ENCODE data around the gene MARK2. TPM values are rescaled to one million over a fixed set of nuclear protein-coding genes. Genes with fewer than 3 reads are reported as not detected.
A peak's percentile ranks its signal among the peaks of the same experiment; 100 is the strongest.

Gene MARK2
- total RNA-seq, 2 experiments from 2014 or later = 18.4 to 21.0 TPM

- peak; percentile 73 for ATAC-seq (ENCODE audit: poor library complexity)
- H3K4me1 ChIP-seq (ENCODE audit: insufficient read depth, low read length) = peaks cover 45% of the 10 kb centered on the region
- POLR2A ChIA-PET = interaction anchor here (0.7 to 2.9 kb wide), 4 partner anchors 28 to 78 kb away, joined by 3 to 13 read pairs (median 6); partner anchors contain the start of gene MARK2
These were observed 78.2 kb downstream of the MARK2 start, which contains the start of gene RCOR2 for GRCh38 chr11:63916837-63917691. Gene RCOR2 (minus strand): TSS chr11:63917164. CDS start chr11:63916456, 708 bp downstream.

GRCh38 chr11:63917692-63918506 is 79.0 kb downstream of the MARK2 start:
- Mint-ChIP-seq H3K4me3 (peak overlapping the region; percentile 48), H3K9me3 (no peaks in the 10 kb centered on the region), H3K27me3 (no peaks in the 10 kb centered on the region), H3K36me3 (ENCODE audit: low read depth) (no peaks in the 10 kb centered on the region), H3K27ac (no peak overlapping the region), H3K4me1 (ENCODE audit: low read depth) (peaks cover 16% of the 10 kb centered on the region)
- peaks cover 45% of the 10 kb centered on the region for H3K4me1 ChIP-seq (ENCODE audit: insufficient read depth, low read length)
- H3K27ac ChIP-seq (ENCODE audit: low read depth in 1 of 2, low read length in 2 of 2) = no peak overlapping the region
- intact Hi-C loops (cut with DNase I, micrococcal nuclease) = no loop called here
- DNase-seq = peak in 9 of 14 experiments; percentile 16 to 73 (median 34)
- peak; percentile 47 for ATAC-seq (ENCODE audit: poor library complexity)
- H3K9me3 ChIP-seq (ENCODE audit: control insufficient read depth in 1 of 2, insufficient read depth in 1 of 2, low read length in 2 of 2) = no peaks in the 10 kb centered on the region
- TF ChIP-seq, protein P1, sequence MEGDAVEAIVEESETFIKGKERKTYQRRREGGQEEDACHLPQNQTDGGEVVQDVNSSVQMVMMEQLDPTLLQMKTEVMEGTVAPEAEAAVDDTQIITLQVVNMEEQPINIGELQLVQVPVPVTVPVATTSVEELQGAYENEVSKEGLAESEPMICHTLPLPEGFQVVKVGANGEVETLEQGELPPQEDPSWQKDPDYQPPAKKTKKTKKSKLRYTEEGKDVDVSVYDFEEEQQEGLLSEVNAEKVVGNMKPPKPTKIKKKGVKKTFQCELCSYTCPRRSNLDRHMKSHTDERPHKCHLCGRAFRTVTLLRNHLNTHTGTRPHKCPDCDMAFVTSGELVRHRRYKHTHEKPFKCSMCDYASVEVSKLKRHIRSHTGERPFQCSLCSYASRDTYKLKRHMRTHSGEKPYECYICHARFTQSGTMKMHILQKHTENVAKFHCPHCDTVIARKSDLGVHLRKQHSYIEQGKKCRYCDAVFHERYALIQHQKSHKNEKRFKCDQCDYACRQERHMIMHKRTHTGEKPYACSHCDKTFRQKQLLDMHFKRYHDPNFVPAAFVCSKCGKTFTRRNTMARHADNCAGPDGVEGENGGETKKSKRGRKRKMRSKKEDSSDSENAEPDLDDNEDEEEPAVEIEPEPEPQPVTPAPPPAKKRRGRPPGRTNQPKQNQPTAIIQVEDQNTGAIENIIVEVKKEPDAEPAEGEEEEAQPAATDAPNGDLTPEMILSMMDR (IDR thresholded peaks at IDR 0.05) = no peak
- H3K36me3 ChIP-seq (ENCODE audit: insufficient read depth, low read length) = no peaks in the 10 kb centered on the region
- peak overlapping the region; percentile 43 for H3K4me3 ChIP-seq (ENCODE audit: low read length)
- ChIA-PET POLR2A (interaction anchor here (1.3 to 2.9 kb wide), 3 partner anchors 29 to 79 kb away, joined by 4 to 13 read pairs (median 7); partner anchors contain the start of gene MARK2), CTCF (interaction anchor here (1.1 to 1.5 kb wide), 3 partner anchors 11 to 81 kb away, joined by 3 to 6 read pairs (median 3); no protein-coding TSS in a partner anchor)
- no peaks in the 10 kb centered on the region for H3K27me3 ChIP-seq (ENCODE audit: control insufficient read depth in 1 of 2, insufficient read depth in 2 of 2, low read length in 2 of 2)

More at GRCh38 chr11:63916837-63917691, 78.2 kb downstream of the MARK2 start, which contains the start of gene RCOR2:
- Histone ChIP-seq H3K4me3 (ENCODE audit: low read length) (peak within 1 kb of the TSS; percentile 51), H3K9me3 (ENCODE audit: control insufficient read depth in 1 of 2, insufficient read depth in 1 of 2, low read length in 2 of 2) (no peaks in the 10 kb centered on the region), H3K27ac (ENCODE audit: low read depth in 1 of 2, low read length in 2 of 2) (no peak within 1 kb of the TSS), H3K27me3 (ENCODE audit: control insufficient read depth in 1 of 2, insufficient read depth in 2 of 2, low read length in 2 of 2) (no peaks in the 10 kb centered on the region), H3K36me3 (ENCODE audit: insufficient read depth, low read length) (no peaks in the 10 kb centered on the region)
- Mint-ChIP-seq H3K4me1 (ENCODE audit: low read depth) (peaks cover 16% of the 10 kb centered on the region), H3K27me3 (no peaks in the 10 kb centered on the region), H3K9me3 (no peaks in the 10 kb centered on the region), H3K4me3 (peak within 1 kb of the TSS; percentile 82), H3K27ac (no peak within 1 kb of the TSS), H3K36me3 (ENCODE audit: low read depth) (peaks cover 4% of the 10 kb centered on the region)
- TF ChIP-seq, protein P1 (IDR thresholded peaks at IDR 0.05) = no peak
- CTCF ChIA-PET = interaction anchor here (1.3 to 1.5 kb wide), 2 partner anchors 28 to 80 kb away, joined by 3 to 6 read pairs; no protein-coding TSS in a partner anchor
- intact Hi-C loops (cut with DNase I, micrococcal nuclease) = no loop called here
- peak; percentile 34 to 83 (median 57) for DNase-seq

Measured in CD4-positive, alpha-beta T cell (primary cell).